Upper lobe of left lung (tissue), 6 donors: ENCODE measurements around the gene PCSK5. TPM values are rescaled to one million over a fixed set of nuclear protein-coding genes. Genes with fewer than 3 reads are reported as not detected.

ENCODE experiments used
- ATAC-seq, 2 donors: fragments of 200-7000 bp; cut with Tn5 transposase; one replicate each; pipeline ENCODE4 v1.9.1; 2022; ENCODE audit warnings: mild to moderate bottlenecking in 2 of 2, moderate library complexity in 2 of 2; ENCODE audit not compliant: low FRiP score in 2 of 2
- DNase-seq, 2 donors: peaks; one replicate each; pipeline ENCODE4 v3.0.0-alpha.2; 2019 to 2020
- H3K27ac ChIP-seq, 4 donors: fragments of 200-600 bp; sonication (generic); one replicate each; pipeline ENCODE4 v1.5.1; 2016 to 2019
- H3K27me3 ChIP-seq, 4 donors: fragments of 200-600 bp; sonication (generic); one replicate each; pipeline ENCODE4 v1.5.1; 2017 to 2019
- H3K36me3 ChIP-seq, 4 donors: fragments of 200-600 bp; sonication (generic); one replicate each; pipeline ENCODE4 v1.5.1; 2016 to 2019
- H3K4me1 ChIP-seq, 4 donors: fragments of 200-600 bp; sonication (generic); one replicate each; pipeline ENCODE4 v1.5.1; 2018 to 2019
- H3K4me3 ChIP-seq, 4 donors: fragments of 200-600 bp; sonication (generic); one replicate each; pipeline ENCODE4 v1.5.1; 2017 to 2019; ENCODE audit warnings: mild to moderate bottlenecking in 2 of 4, moderate library complexity in 1 of 4
- H3K9me3 ChIP-seq, 4 donors: fragments of 200-600 bp; sonication (generic); one replicate each; pipeline ENCODE4 v1.5.1; 2018 to 2019
- EP300 ChIP-seq, 4 donors: sonication (generic); formaldehyde crosslinking; IDR thresholded peaks; one replicate each; pipeline ENCODE4 v1.5.1; 2017; ENCODE audit warnings: antibody characterized with exemption in 4 of 4, control low read depth in 2 of 4
- POLR2A ChIP-seq, 4 donors: fragments of 450-650 bp; IDR thresholded peaks; one replicate each; pipeline ENCODE4 v1.5.1; 2016 to 2017; ENCODE audit warnings: antibody characterized with exemption in 4 of 4, mild to moderate bottlenecking in 2 of 4
- POLR2AphosphoS5 ChIP-seq, 2 donors: sonication (generic); formaldehyde crosslinking; IDR thresholded peaks; one replicate each; pipeline ENCODE4 v1.5.1; 2017; ENCODE audit warnings: antibody characterized with exemption in 2 of 2
- WGBS, 2 donors: methylation state at CpG; one replicate each; pipeline ENCODE4 v1.1.5; 2017 to 2018; 5-methylcytosine and 5-hydroxymethylcytosine counted together
- total RNA-seq, 6 donors: library from RNA; depleted of rRNA in 4 of 6; stranded (reverse); fragments of >200 nt in 4 of 6; gene quantifications; one replicate each; pipeline versions ENCODE4 v1.1.0 to v1.2.1, GENCODE V29; 2016 to 2021
- TF ChIP-seq, protein P1 (sequence below), 6 experiments: fragments of 450-650 bp in 4 of 6; fragments of 200-600 bp in 2 of 6; sonication (generic) in 2 of 6; IDR thresholded peaks; one replicate each; pipeline ENCODE4 v1.5.1; 2016 to 2019; ENCODE audit warnings: antibody characterized with exemption in 6 of 6
- donor health status: DM: no; HTN: no; CAD: no; lungs with moderate emphysema.
- donor health status: DM: no; HTN: yes; CAD: no; lungs with severe emphysema.

The PCSK5 gene
- total RNA-seq, 6 donors from 2014 or later: 12.8 to 29.2 (median 18.3) TPM

GRCh38 chr9:76370396-76371023 is 480.0 kb downstream of the PCSK5 start:
- Histone ChIP-seq H3K27me3 (no peaks in the 10 kb centered on the region), H3K9me3 (no peaks in the 10 kb centered on the region), H3K36me3 (no peaks in the 10 kb centered on the region), H3K27ac (no peak overlapping the region), H3K4me3 (no peak overlapping the region), H3K4me1 (peaks cover 7 to 31% (median 24%) of the 10 kb centered on the region in 4 donors)
- 55 to 72% methylated on average over 3 of the region's 3 CpGs for WGBS, 2 donors
- TF ChIP-seq POLR2A (IDR thresholded peaks at IDR 0.05) (no peak), EP300 (IDR thresholded peaks at IDR 0.05) (no peak), POLR2AphosphoS5 (IDR thresholded peaks at IDR 0.05) (no peak)
- TF ChIP-seq, protein P1, sequence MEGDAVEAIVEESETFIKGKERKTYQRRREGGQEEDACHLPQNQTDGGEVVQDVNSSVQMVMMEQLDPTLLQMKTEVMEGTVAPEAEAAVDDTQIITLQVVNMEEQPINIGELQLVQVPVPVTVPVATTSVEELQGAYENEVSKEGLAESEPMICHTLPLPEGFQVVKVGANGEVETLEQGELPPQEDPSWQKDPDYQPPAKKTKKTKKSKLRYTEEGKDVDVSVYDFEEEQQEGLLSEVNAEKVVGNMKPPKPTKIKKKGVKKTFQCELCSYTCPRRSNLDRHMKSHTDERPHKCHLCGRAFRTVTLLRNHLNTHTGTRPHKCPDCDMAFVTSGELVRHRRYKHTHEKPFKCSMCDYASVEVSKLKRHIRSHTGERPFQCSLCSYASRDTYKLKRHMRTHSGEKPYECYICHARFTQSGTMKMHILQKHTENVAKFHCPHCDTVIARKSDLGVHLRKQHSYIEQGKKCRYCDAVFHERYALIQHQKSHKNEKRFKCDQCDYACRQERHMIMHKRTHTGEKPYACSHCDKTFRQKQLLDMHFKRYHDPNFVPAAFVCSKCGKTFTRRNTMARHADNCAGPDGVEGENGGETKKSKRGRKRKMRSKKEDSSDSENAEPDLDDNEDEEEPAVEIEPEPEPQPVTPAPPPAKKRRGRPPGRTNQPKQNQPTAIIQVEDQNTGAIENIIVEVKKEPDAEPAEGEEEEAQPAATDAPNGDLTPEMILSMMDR (IDR thresholded peaks at IDR 0.05): no peak
- ATAC-seq: no peak
- no peak for DNase-seq

DNA sequence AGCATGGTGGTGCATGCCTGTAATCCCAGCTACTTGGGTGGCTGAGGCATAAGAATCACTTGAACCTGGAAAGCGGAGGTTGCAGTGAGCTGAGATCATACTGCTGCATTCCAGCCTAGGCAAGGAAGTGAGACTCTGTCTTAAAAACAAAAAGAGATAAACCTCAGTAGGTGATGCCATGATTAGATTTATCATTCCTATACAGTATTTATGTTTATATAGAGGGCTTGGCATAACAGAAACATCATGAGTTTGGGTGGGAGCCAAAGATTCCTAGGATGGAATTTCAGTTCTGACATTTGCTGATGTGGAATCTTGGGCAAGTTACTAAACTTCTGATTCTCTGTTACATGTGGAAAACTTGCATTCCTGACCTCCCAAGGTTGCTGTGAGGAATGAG is 481.4 kb downstream of the PCSK5 start:
- Histone ChIP-seq H3K4me1 (peaks cover 7 to 34% (median 25%) of the 10 kb centered on the region in 4 donors), H3K9me3 (no peaks in the 10 kb centered on the region), H3K4me3 (no peak overlapping the region), H3K36me3 (no peaks in the 10 kb centered on the region), H3K27ac (no peak overlapping the region), H3K27me3 (no peaks in the 10 kb centered on the region)
- DNase-seq (no peak), ATAC-seq (no peak)
- 85% methylated on average over 1 of the region's 1 CpG for WGBS, 2 donors
- TF ChIP-seq POLR2AphosphoS5 (IDR thresholded peaks at IDR 0.05) (no peak), EP300 (IDR thresholded peaks at IDR 0.05) (no peak), POLR2A (IDR thresholded peaks at IDR 0.05) (no peak)
- TF ChIP-seq, protein P1 (IDR thresholded peaks at IDR 0.05): no peak

- DNase-seq (no peak), ATAC-seq (no peak)
- Histone ChIP-seq H3K9me3 (no peaks in the 10 kb centered on the region), H3K4me3 (no peak overlapping the region), H3K27me3 (no peaks in the 10 kb centered on the region), H3K27ac (no peak overlapping the region), H3K36me3 (no peaks in the 10 kb centered on the region), H3K4me1 (peaks cover 7 to 34% (median 25%) of the 10 kb centered on the region in 4 donors)
- no peak for TF ChIP-seq EP300 (IDR thresholded peaks at IDR 0.05)
- TF ChIP-seq POLR2A (IDR thresholded peaks at IDR 0.05): no peak
- TF ChIP-seq, protein P1 (IDR thresholded peaks at IDR 0.05): no peak
- no peak for TF ChIP-seq POLR2AphosphoS5 (IDR thresholded peaks at IDR 0.05)
Observed at GRCh38 chr9:76372336-76372735, 481.9 kb downstream of the PCSK5 start.

GRCh38 chr9:76373173-76373783 is 482.8 kb downstream of the PCSK5 start:
- DNase-seq: peak in 1 of 2 donors; percentile 68
- ATAC-seq: peak; percentile 52 to 88
- H3K27ac ChIP-seq: no peak overlapping the region
- TF ChIP-seq, protein P1 (IDR thresholded peaks at IDR 0.05): no peak
- no peak for TF ChIP-seq POLR2A (IDR thresholded peaks at IDR 0.05)
- no peak for TF ChIP-seq EP300 (IDR thresholded peaks at IDR 0.05)
- TF ChIP-seq POLR2AphosphoS5 (IDR thresholded peaks at IDR 0.05): peak in 1 of 2 donors; percentile 46
- H3K9me3 ChIP-seq: no peaks in the 10 kb centered on the region
- WGBS, 2 donors: 17 to 56% methylated on average over 4 of the region's 4 CpGs
- H3K4me3 ChIP-seq: no peak overlapping the region
- H3K4me1 ChIP-seq: peaks cover 7 to 34% (median 25%) of the 10 kb centered on the region in 4 donors
- H3K27me3 ChIP-seq: no peaks in the 10 kb centered on the region
- H3K36me3 ChIP-seq: no peaks in the 10 kb centered on the region
